PC-3 (cell line): ENCODE measurements around the gene TTC7B.

Experiments
- CTCF ChIP-seq: fragments of 300-600 bp; sonication (generic); conservative IDR thresholded peaks from 2 replicates; pipeline ENCODE4 v1.5.1; 2017; ENCODE audit warnings: antibody characterized with exemption, low read depth, mild to moderate bottlenecking, low read length
- EZH2 ChIP-seq: fragments of 300-600 bp; sonication (generic); IDR thresholded peaks from one replicate; pipeline ENCODE4 v1.6.1; 2017; ENCODE audit warnings: antibody characterized with exemption, mild to moderate bottlenecking, low read length; ENCODE audit not compliant: unreplicated experiment
- EZH2phosphoT487 ChIP-seq: fragments of 300-600 bp; sonication (generic); IDR thresholded peaks from 2 replicates; pipeline ENCODE4 v1.6.1; 2018; ENCODE audit warnings: mild to moderate bottlenecking, antibody characterized with exemption, low read length, borderline replicate concordance

GRCh38 chr14:90677484-90678050 is 138.7 kb downstream of the TTC7B start:
- no peak for TF ChIP-seq CTCF
- no peak for TF ChIP-seq EZH2
- no peak for TF ChIP-seq EZH2phosphoT487
